ENCODE measurements around the gene VAT1L. TPM values are rescaled to one million over a fixed set of nuclear protein-coding genes. Genes with fewer than 3 reads are reported as not detected.

Gene VAT1L
- total RNA-seq, 1 donor from 2014 or later = 17.9 TPM

DNA sequence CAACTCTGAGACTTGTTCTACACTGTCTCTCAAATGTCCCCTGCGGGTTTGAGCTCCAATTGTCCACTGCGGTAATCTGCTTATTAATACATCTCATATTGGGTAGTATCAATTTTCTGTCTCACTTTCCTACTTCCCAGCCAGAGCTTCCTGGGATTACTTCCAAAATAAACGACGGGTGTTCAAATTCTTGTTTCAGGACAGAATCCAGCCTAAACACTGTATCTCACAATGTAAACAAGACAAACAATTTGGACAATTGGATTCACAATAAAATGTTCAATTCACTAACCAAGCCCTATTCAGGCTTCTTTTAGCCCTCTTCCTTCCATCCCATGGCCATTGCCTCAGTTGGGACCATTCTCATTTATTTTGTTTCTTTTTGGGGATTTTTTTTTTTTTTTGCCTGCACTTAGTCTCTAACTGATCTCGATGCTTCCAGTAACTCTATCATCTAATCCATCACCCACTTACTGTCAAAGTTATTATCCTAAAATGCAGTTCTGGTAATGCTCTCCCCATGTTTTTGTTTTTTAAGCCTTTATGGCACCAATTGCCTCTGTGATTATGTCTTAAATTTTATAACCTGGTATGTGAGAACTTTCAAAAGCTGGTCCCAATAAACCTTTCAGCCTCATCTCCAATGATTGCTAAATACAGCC, 2.0 kb upstream of the VAT1L start:
- Mint-ChIP-seq H3K36me3 (ENCODE audit: unreplicated experiment) (no peaks in the 10 kb centered on the region), H3K9me3 (ENCODE audit: unreplicated experiment) (peaks cover 3% of the 10 kb centered on the region), H3K27me3 (ENCODE audit: unreplicated experiment) (peaks cover 3% of the 10 kb centered on the region), H3K4me3 (ENCODE audit: unreplicated experiment) (no peak overlapping the region), H3K4me1 (ENCODE audit: low read depth, unreplicated experiment) (peaks cover 16% of the 10 kb centered on the region), H3K27ac (ENCODE audit: unreplicated experiment) (no peak overlapping the region)
- DNase-seq = no peak
- TF ChIP-seq, protein P1, sequence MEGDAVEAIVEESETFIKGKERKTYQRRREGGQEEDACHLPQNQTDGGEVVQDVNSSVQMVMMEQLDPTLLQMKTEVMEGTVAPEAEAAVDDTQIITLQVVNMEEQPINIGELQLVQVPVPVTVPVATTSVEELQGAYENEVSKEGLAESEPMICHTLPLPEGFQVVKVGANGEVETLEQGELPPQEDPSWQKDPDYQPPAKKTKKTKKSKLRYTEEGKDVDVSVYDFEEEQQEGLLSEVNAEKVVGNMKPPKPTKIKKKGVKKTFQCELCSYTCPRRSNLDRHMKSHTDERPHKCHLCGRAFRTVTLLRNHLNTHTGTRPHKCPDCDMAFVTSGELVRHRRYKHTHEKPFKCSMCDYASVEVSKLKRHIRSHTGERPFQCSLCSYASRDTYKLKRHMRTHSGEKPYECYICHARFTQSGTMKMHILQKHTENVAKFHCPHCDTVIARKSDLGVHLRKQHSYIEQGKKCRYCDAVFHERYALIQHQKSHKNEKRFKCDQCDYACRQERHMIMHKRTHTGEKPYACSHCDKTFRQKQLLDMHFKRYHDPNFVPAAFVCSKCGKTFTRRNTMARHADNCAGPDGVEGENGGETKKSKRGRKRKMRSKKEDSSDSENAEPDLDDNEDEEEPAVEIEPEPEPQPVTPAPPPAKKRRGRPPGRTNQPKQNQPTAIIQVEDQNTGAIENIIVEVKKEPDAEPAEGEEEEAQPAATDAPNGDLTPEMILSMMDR (IDR thresholded peaks at IDR 0.05; ENCODE audit: partially characterized antibody, unreplicated experiment) = no peak

DNA sequence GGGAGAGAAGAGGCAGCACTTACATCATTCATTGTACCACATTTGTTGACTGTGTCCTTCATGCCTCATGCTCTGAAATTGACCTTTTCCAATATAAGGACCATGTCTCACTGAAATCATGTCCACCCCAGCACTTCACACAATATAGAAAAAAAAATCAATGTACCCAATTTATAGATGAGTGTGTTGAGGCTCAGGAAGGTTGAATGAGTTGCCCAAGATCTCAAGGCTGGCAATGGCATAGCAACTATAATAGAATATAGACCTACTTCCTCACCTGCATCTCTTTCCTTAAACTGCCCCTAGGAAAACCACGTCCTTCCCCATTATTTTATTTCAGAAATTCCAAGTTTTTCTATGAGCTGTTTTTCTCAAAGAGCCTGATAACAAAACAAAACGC, 912 bp upstream of the VAT1L start:
- DNase-seq = no peak
- no peaks in the 10 kb centered on the region for H3K36me3 Mint-ChIP-seq (ENCODE audit: unreplicated experiment)
- H3K4me1 Mint-ChIP-seq (ENCODE audit: low read depth, unreplicated experiment) = peaks cover 15% of the 10 kb centered on the region
- H3K4me3 Mint-ChIP-seq (ENCODE audit: unreplicated experiment) = peak overlapping the region; percentile 93
- TF ChIP-seq, protein P1 (IDR thresholded peaks at IDR 0.05; ENCODE audit: partially characterized antibody, unreplicated experiment) = no peak
- H3K27ac Mint-ChIP-seq (ENCODE audit: unreplicated experiment) = no peak overlapping the region
- peaks cover 3% of the 10 kb centered on the region for H3K9me3 Mint-ChIP-seq (ENCODE audit: unreplicated experiment)
- peaks cover 3% of the 10 kb centered on the region for H3K27me3 Mint-ChIP-seq (ENCODE audit: unreplicated experiment)

DNA sequence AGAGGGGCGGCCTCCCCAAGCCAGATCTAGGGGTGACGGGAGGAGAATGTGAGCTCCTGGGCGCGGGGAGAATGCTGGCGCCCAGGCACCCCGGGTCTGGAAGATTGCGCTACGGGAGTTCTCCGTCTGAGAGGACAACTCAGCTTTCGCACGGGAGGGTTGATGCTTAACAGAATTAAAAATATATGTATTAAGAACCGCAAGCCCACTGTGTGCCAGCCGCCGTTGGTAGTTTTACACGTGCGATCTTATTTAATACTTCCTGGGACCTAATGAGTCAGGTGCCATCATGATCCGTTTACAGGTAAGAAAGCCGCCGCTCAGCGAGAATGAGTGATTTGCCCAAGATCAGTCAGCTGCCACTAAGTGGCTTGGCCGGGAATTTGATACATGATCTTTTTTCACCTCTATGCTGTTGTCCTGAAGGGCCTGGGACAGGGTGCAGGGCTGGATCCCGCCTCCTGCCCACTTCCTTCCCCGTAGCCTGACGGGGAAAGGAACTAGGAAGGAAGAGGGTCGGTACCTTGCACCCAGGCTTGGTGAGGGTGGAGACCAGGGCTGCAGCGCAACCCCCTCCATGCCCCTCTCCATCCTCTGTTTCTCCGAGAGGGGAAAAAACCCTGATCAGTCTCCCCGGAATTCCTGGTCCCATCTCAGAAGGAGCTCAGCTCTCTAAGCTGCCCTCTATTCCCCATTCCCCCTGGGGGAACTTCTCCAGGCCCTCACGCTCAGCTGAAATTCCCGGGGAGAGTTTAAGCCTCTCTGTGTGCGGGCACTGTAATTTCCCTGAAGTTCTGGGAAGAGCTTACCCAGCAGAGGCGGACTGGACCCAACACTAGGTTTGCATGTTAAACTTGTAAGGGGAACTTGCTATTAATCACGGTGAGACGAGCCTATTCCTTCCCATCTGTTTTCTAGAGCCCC, 983 bp downstream of the VAT1L start:
- Mint-ChIP-seq H3K27ac (ENCODE audit: unreplicated experiment) (no peak overlapping the region), H3K36me3 (ENCODE audit: unreplicated experiment) (no peaks in the 10 kb centered on the region), H3K4me3 (ENCODE audit: unreplicated experiment) (peak overlapping the region; percentile 86), H3K4me1 (ENCODE audit: low read depth, unreplicated experiment) (peaks cover 17% of the 10 kb centered on the region), H3K27me3 (ENCODE audit: unreplicated experiment) (peaks cover 3% of the 10 kb centered on the region), H3K9me3 (ENCODE audit: unreplicated experiment) (peaks cover 3% of the 10 kb centered on the region)
- TF ChIP-seq, protein P1 (IDR thresholded peaks at IDR 0.05; ENCODE audit: partially characterized antibody, unreplicated experiment) = no peak
- DNase-seq = no peak

DNA sequence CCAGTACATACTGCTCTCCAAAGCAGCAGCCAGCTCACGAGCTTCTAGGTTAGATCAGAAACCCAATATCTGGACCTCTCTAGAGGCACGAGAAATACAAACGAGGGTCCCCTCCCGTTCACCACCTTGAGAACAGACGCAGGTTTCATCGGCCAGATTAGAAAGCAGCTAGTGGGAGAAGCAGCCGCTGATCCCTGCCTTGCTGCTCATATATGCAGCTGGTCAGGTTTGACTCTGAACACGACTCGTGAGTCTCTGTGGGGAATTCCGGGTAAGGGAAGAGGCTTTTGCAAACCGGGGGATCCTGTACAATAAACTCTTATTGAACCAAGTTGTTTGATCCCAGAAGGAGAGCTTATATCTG, 1.6 kb downstream of the VAT1L start:
- Mint-ChIP-seq H3K9me3 (ENCODE audit: unreplicated experiment) (peaks cover 3% of the 10 kb centered on the region), H3K27ac (ENCODE audit: unreplicated experiment) (peak overlapping the region; percentile 40)
- TF ChIP-seq, protein P1 (IDR thresholded peaks at IDR 0.05; ENCODE audit: partially characterized antibody, unreplicated experiment) = no peak

DNA sequence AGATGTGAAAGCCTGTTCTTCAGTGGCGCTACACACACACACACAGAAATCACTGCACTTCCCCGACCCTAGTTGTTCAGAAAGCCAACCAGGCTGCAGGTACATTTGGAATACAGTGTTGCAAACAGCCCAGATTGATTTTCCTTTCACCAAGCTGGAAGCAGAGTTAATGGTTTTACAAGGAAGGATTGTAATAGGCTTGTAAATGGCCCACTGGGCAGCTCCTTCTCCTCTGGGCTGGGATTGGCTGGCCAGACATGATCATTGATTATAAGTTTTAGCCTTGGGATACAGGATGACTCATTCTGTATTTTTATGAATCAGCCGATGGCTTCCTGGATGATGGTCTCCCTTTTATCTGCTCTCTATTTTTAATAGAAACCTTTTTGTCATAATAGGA, 2.5 kb downstream of the VAT1L start:
- TF ChIP-seq, protein P1 (IDR thresholded peaks at IDR 0.05; ENCODE audit: partially characterized antibody, unreplicated experiment) = no peak
- Mint-ChIP-seq H3K4me3 (ENCODE audit: unreplicated experiment) (peak overlapping the region; percentile 66), H3K9me3 (ENCODE audit: unreplicated experiment) (peaks cover 3% of the 10 kb centered on the region), H3K4me1 (ENCODE audit: low read depth, unreplicated experiment) (peaks cover 17% of the 10 kb centered on the region), H3K27me3 (ENCODE audit: unreplicated experiment) (peaks cover 3% of the 10 kb centered on the region), H3K27ac (ENCODE audit: unreplicated experiment) (peak overlapping the region; percentile 40), H3K36me3 (ENCODE audit: unreplicated experiment) (no peaks in the 10 kb centered on the region)
- DNase-seq = no peak

More for the DNA sequence above, 1.6 kb downstream of the VAT1L start:
- Mint-ChIP-seq H3K36me3 (ENCODE audit: unreplicated experiment) (no peaks in the 10 kb centered on the region), H3K4me3 (ENCODE audit: unreplicated experiment) (peak overlapping the region; percentile 86), H3K27me3 (ENCODE audit: unreplicated experiment) (peaks cover 3% of the 10 kb centered on the region), H3K4me1 (ENCODE audit: low read depth, unreplicated experiment) (peaks cover 17% of the 10 kb centered on the region)
- no peak for DNase-seq

All from glutamatergic neuron (in vitro differentiated cells).